ENCODE measurements around the gene GINS2. TPM values are rescaled to one million over a fixed set of nuclear protein-coding genes. Genes with fewer than 3 reads are reported as not detected.
A peak's percentile ranks its signal among the peaks of the same experiment; 100 is the strongest.

GINS2 gene
- total and polyA plus RNA-seq, 2 donors (not counting 3 experiments of a cell fraction or from before 2014, with no cell fraction given): 10.4 to 24.1 TPM

DNA sequence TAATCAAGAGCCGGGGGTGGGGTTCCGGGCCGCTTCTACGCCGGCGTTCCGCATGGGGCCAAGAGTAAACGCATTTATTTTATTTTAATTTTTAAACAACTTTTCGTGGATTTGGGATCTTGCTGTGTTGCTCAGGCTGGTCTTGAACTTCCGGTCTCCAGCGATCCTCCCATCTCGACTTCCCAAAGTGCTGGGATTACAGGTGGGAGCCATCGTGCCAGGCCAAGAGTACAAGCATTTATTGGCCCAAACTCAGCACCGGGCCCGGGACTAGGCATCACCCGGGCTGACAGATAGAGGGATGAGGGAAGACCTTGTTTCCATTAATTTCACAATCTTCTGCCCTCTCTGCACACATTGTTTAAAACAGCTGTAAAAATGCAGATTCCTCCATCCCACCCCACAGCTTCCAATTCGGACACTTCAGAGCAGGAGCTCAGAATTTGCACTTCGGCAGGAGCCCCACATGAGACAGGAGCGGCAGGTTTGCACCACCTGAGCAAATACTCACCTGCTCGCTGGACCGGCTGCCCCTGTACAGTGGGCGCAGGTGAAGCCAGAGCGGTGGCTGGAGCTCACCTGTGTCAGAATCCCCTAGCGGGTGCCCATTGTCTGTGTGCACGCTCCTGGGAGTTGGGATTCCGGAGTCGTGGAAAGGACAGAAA is 663 bp upstream of the GINS2 start:
- dilution Hi-C loops (cut with MboI; ENCODE audit: extremely low pct_ligation_motif_present, low sequenced_read_pairs): no loop called here
- Histone ChIP-seq H3K79me2 (ENCODE audit: control insufficient read depth, insufficient read depth, low read length) (peaks cover 1% of the 10 kb centered on the region), H2AFZ (ENCODE audit: low read depth, low read length) (peak overlapping the region; percentile 15), H3K27ac (ENCODE audit: insufficient read depth, low read depth, low read length) (no peak overlapping the region), H3K9ac (replicated peaks; ENCODE audit: extremely low read depth, insufficient read depth, low read length) (no peak overlapping the region), H3K4me2 (ENCODE audit: insufficient read depth, low read length) (peak overlapping the region; percentile 69), H3K9me3 (replicated peaks; ENCODE audit: control insufficient read depth, insufficient read depth, low read length) (no peaks in the 10 kb centered on the region), H3K9me1 (replicated peaks; ENCODE audit: control insufficient read depth, extremely low read depth, insufficient read depth, low read length) (no peaks in the 10 kb centered on the region), H3K27me3 (ENCODE audit: control insufficient read depth in 2 of 2, insufficient read depth in 2 of 2, low read length in 2 of 2) (no peaks in the 10 kb centered on the region), H3K4me3 (replicated peaks in 1 of 3; ENCODE audit: insufficient read depth in 1 of 3, low read depth in 1 of 3, low read length in 3 of 3) (peak overlapping the region in 1 of 3 experiments; percentile 30), H3K4me1 (ENCODE audit: control insufficient read depth, extremely low read depth, insufficient read depth, low read length) (no peaks in the 10 kb centered on the region), H4K20me1 (replicated peaks; ENCODE audit: control insufficient read depth, extremely low read depth, insufficient read depth, low read length) (no peaks in the 10 kb centered on the region), H3K36me3 (ENCODE audit: control insufficient read depth in 2 of 2, extremely low read depth in 1 of 2, insufficient read depth in 2 of 2, low read length in 2 of 2) (no peaks in the 10 kb centered on the region)
- TF ChIP-seq FOS (IDR thresholded peaks at IDR 0.05; ENCODE audit: borderline replicate concordance, insufficient read depth, low read length) (no peak), POLR2AphosphoS5 (IDR thresholded peaks at IDR 0.05; ENCODE audit: insufficient read depth, low read depth, low read length) (no peak), MYC (IDR thresholded peaks at IDR 0.05; ENCODE audit: low read depth, low read length) (no peak), JUN (IDR thresholded peaks at IDR 0.05; ENCODE audit: borderline replicate concordance, insufficient read depth, insufficient read length, low read depth) (no peak), EZH2 (IDR thresholded peaks at IDR 0.05; ENCODE audit: borderline replicate concordance, low read depth, low read length, severe bottlenecking) (no peak), POLR2A (IDR thresholded peaks at IDR 0.05; ENCODE audit: low read depth, low read length) (no peak), GATA2 (IDR thresholded peaks at IDR 0.05; ENCODE audit: insufficient read depth, insufficient read length, low read depth, low read length) (no peak)
- TF ChIP-seq, protein P1, sequence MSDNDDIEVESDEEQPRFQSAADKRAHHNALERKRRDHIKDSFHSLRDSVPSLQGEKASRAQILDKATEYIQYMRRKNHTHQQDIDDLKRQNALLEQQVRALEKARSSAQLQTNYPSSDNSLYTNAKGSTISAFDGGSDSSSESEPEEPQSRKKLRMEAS (IDR thresholded peaks at IDR 0.05; ENCODE audit: insufficient read depth, insufficient read length): no peak
- TF ChIP-seq, protein P2, sequence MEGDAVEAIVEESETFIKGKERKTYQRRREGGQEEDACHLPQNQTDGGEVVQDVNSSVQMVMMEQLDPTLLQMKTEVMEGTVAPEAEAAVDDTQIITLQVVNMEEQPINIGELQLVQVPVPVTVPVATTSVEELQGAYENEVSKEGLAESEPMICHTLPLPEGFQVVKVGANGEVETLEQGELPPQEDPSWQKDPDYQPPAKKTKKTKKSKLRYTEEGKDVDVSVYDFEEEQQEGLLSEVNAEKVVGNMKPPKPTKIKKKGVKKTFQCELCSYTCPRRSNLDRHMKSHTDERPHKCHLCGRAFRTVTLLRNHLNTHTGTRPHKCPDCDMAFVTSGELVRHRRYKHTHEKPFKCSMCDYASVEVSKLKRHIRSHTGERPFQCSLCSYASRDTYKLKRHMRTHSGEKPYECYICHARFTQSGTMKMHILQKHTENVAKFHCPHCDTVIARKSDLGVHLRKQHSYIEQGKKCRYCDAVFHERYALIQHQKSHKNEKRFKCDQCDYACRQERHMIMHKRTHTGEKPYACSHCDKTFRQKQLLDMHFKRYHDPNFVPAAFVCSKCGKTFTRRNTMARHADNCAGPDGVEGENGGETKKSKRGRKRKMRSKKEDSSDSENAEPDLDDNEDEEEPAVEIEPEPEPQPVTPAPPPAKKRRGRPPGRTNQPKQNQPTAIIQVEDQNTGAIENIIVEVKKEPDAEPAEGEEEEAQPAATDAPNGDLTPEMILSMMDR (IDR thresholded peaks at IDR 0.05; ENCODE audit: extremely low read depth in 1 of 2, insufficient read depth in 1 of 2, low read depth in 1 of 2, low read length in 2 of 2): no peak
- no peak for DNase-seq (ENCODE audit: low read depth, low spot score)
- POLR2A ChIA-PET: no interaction called here
- FAIRE-seq: peak; percentile 65
- BruUV-seq (replicated peaks): no TSS peak
- CTCF ChIA-PET: interaction anchor here (1.5 to 2.3 kb wide), 4 partner anchors 14 to 73 kb away, joined by 3 to 9 read pairs (median 6); no protein-coding TSS in a partner anchor
- intact Hi-C loops (cut with micrococcal nuclease): loop anchor here (2.0 kb wide), 1 partner anchor 61 kb away; the partner anchor contains the start of gene C16orf74

All from endothelial cell of umbilical vein (primary cell).